ENCODE measurements around the gene HDAC9. TPM values are rescaled to one million over a fixed set of nuclear protein-coding genes. Genes with fewer than 3 reads are reported as not detected.

Gene HDAC9
- total RNA-seq, 1 experiment from 2014 or later: 7.7 TPM

DNA sequence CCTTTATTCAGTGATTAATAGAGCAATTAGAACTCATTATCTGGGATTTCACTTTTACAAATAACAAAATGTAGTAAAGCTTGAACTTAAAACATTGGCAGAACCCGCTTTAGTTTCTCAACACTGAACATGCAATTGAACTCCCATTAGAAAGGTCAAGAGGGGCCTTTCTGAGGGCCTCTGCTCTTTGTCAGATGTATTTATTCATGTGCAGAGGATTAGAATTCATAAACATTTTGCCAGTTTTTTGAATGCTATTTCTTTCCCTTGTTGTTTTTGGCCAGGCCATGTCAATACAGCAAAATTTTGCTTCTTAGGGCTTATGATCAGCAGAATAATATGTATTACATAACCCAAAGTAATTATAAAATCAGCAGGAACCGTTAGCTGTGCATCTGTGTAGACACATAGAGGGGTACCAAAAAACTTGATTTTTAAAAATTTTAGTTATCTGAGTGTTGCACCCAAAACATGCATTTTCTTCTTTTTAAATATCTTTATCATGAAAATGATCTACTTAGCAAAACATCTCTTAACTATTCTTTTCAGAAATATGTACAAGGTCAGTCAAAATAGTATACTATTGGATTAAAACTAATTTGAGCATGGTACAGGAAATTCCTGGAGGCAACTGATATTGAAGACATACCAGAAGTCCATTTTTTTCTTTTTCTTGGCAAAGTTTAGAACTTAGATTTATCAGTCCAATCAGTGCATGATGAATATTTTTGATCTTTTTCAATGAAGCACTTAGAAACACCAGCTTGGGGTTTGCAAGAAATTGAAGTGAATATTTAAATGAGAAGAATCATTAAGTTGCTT is 444.4 kb downstream of the HDAC9 start:
- no peaks in the 10 kb centered on the region for H3K79me1 ChIP-seq (ENCODE audit: insufficient read depth, low read depth, low read length, poor library complexity, severe bottlenecking)
- H3K9ac ChIP-seq (ENCODE audit: extremely low read depth, insufficient read length, low read length): no peak overlapping the region
- H2BK15ac ChIP-seq (ENCODE audit: low read depth, low read length): no peak overlapping the region
- no peak overlapping the region for H3K14ac ChIP-seq (ENCODE audit: insufficient read depth, low read length)
- H3K4ac ChIP-seq (ENCODE audit: low read depth, low read length): no peak overlapping the region
- no peak overlapping the region for H3K4me3 Mint-ChIP-seq
- H3K27me3 Mint-ChIP-seq (ENCODE audit: low read depth): no peaks in the 10 kb centered on the region
- no peak overlapping the region for H3T11ph ChIP-seq (ENCODE audit: low read length)
- H4K91ac ChIP-seq (ENCODE audit: insufficient read length, low read depth, low read length): no peak overlapping the region
- H4K20me1 ChIP-seq (ENCODE audit: control insufficient read depth, insufficient read depth, insufficient read length): no peaks in the 10 kb centered on the region
- H2AFZ ChIP-seq (ENCODE audit: low read length): no peak overlapping the region
- H3K4me1 ChIP-seq (ENCODE audit: insufficient read depth, low read length): peaks cover 3% of the 10 kb centered on the region; the same call in 1 of the 2 replicates
- no peak overlapping the region for H2AK5ac ChIP-seq (ENCODE audit: insufficient read length, low read length)
- H4K5ac ChIP-seq (ENCODE audit: insufficient read length, low read depth, low read length): no peak overlapping the region
- no peaks in the 10 kb centered on the region for H3K79me2 ChIP-seq (ENCODE audit: insufficient read depth, low read length)
- H3K27me3 ChIP-seq (ENCODE audit: insufficient read depth, low read length): no peaks in the 10 kb centered on the region
- H3K27ac ChIP-seq (ENCODE audit: insufficient read length, low read depth, low read length): no peak overlapping the region
- H3K23ac ChIP-seq (ENCODE audit: insufficient read length, low read depth, low read length): no peak overlapping the region
- no peak overlapping the region for H3K18ac ChIP-seq (ENCODE audit: insufficient read length, low read depth, low read length)
- no peaks in the 10 kb centered on the region for H3K9me3 ChIP-seq (ENCODE audit: control insufficient read depth, low read depth, low read length)
- H3K4me1 Mint-ChIP-seq: peaks cover 18 to 30% of the 10 kb centered on the region in 2 experiments
- no CpG with 5 or more reads among the region's 2 CpGs for WGBS (ENCODE audit: extremely low coverage, insufficient read length, low lambda C conversion rate)
- no peak overlapping the region for H3K27ac Mint-ChIP-seq
- H4K8ac ChIP-seq (replicated peaks; ENCODE audit: insufficient read length, low read depth, low read length): no peak overlapping the region
- H3K23me2 ChIP-seq (ENCODE audit: insufficient read length, low read depth, low read length, poor library complexity, severe bottlenecking): no peaks in the 10 kb centered on the region
- H2BK20ac ChIP-seq (ENCODE audit: low read depth, low read length, poor library complexity, severe bottlenecking): no peak overlapping the region
- no peaks in the 10 kb centered on the region for H3K9me3 Mint-ChIP-seq
- no peak overlapping the region for H3K56ac ChIP-seq (ENCODE audit: insufficient read length, low read depth, low read length)
- H2BK5ac ChIP-seq (ENCODE audit: insufficient read length, low read length): no peak overlapping the region
- H2BK120ac ChIP-seq (ENCODE audit: low read depth, low read length, poor library complexity, severe bottlenecking): no peak overlapping the region
- no peak overlapping the region for H3K4me2 ChIP-seq (ENCODE audit: insufficient read depth, insufficient read length, low read length)
- TF ChIP-seq, protein P1, sequence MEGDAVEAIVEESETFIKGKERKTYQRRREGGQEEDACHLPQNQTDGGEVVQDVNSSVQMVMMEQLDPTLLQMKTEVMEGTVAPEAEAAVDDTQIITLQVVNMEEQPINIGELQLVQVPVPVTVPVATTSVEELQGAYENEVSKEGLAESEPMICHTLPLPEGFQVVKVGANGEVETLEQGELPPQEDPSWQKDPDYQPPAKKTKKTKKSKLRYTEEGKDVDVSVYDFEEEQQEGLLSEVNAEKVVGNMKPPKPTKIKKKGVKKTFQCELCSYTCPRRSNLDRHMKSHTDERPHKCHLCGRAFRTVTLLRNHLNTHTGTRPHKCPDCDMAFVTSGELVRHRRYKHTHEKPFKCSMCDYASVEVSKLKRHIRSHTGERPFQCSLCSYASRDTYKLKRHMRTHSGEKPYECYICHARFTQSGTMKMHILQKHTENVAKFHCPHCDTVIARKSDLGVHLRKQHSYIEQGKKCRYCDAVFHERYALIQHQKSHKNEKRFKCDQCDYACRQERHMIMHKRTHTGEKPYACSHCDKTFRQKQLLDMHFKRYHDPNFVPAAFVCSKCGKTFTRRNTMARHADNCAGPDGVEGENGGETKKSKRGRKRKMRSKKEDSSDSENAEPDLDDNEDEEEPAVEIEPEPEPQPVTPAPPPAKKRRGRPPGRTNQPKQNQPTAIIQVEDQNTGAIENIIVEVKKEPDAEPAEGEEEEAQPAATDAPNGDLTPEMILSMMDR (conservative IDR thresholded peaks at IDR 0.05): no peak
- no peak for DNase-seq
- H2BK12ac ChIP-seq (ENCODE audit: insufficient read length, low read depth, low read length): no peak overlapping the region
- H3K36me3 Mint-ChIP-seq (ENCODE audit: insufficient read depth in 1 of 3, low read depth in 3 of 3): no peaks in the 10 kb centered on the region

Data from H9 (cell line).